ENCODE measurements around the gene PDE4D.

PDE4D gene

DNA sequence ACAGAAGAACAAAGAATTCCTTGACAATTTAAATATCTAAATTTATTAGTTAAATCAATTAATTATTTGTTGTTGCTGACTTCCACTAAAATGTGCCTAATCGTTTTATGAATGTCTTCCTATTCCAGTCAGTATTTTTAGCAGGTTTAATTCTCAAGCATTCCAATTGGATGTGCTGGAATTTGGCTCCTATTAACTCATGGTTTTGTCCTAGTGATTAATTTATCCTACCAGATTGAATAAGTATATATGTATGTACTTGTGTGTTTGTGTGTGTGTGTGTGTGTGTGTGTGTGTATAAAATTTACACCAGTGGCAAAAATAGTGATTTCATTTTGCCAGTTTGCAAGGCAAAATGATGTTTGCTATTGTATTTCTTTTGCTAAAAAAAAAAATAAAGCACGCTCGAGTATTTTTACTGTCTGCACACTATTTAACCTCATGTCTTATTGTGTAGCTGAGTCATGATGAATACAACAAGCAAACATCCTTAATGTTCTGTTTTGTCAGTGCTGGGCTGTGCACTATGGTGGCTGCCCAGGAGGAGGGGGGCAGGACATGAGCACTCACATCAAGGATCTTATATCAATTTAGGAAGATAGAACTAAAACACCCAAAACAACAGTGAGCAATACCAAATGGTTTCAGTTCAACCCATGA lies 375.5 kb downstream of the PDE4D start:
- Histone ChIP-seq H3K4me3 (ENCODE audit: extremely low read depth, insufficient read depth, low read length, poor library complexity, severe bottlenecking) (no peak overlapping the region), H3K36me3 (ENCODE audit: control insufficient read depth, insufficient read depth, low read length) (no peaks in the 10 kb centered on the region), H3K4me1 (ENCODE audit: control insufficient read depth, insufficient read depth, low read length, poor library complexity, severe bottlenecking) (no peaks in the 10 kb centered on the region), H3K9me3 (ENCODE audit: control insufficient read depth, low read length) (no peaks in the 10 kb centered on the region), H3K27ac (ENCODE audit: low read depth, low read length, severe bottlenecking) (no peak overlapping the region)
- WGBS, 2 experiments (ENCODE audit: insufficient coverage in 2 of 2), result no CpG with 5 or more reads among the region's 3 CpGs

DNA sequence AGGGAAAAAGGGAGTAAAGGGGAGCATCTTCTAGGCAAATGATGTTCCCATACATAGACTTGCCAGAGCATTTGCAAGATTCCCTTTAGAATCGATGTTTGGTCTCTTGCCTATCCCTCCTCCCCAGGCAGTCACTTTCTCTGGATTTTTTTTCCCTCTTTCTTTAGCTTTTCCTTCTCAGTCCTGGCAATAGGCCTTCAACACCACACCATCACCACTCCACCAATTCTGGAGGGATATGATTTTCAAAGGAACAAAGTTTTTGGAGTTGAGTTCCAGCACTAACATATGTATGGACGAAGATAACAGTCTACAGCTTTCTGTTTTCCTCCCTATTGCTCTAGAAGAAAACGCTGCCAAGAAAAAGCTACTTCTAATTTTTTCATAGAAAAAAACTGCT lies 377.4 kb downstream of the PDE4D start:
- no peak overlapping the region for H3K4me3 ChIP-seq (ENCODE audit: extremely low read depth, insufficient read depth, low read length, poor library complexity, severe bottlenecking)
- H3K9me3 ChIP-seq (ENCODE audit: control insufficient read depth, low read length), result no peaks in the 10 kb centered on the region
- no peak overlapping the region for H3K27ac ChIP-seq (ENCODE audit: low read depth, low read length, severe bottlenecking)
- no peaks in the 10 kb centered on the region for H3K36me3 ChIP-seq (ENCODE audit: control insufficient read depth, insufficient read depth, low read length)
- 92% methylated on average over 1 of the region's 3 CpGs; no CpG with 5 or more reads in 1 of the 2 experiments for WGBS, 2 experiments (ENCODE audit: insufficient coverage in 2 of 2)
- H3K4me1 ChIP-seq (ENCODE audit: control insufficient read depth, insufficient read depth, low read length, poor library complexity, severe bottlenecking), result no peaks in the 10 kb centered on the region

- no peak overlapping the region for H3K4me3 ChIP-seq (ENCODE audit: extremely low read depth, insufficient read depth, low read length, poor library complexity, severe bottlenecking)
- H3K9me3 ChIP-seq (ENCODE audit: control insufficient read depth, low read length), result no peaks in the 10 kb centered on the region
- H3K27ac ChIP-seq (ENCODE audit: low read depth, low read length, severe bottlenecking), result no peak overlapping the region
- H3K4me1 ChIP-seq (ENCODE audit: control insufficient read depth, insufficient read depth, low read length, poor library complexity, severe bottlenecking), result no peaks in the 10 kb centered on the region
- no CpG with 5 or more reads among the region's 1 CpG for WGBS, 2 experiments (ENCODE audit: insufficient coverage in 2 of 2)
- no peaks in the 10 kb centered on the region for H3K36me3 ChIP-seq (ENCODE audit: control insufficient read depth, insufficient read depth, low read length)
Measured at GRCh38 chr5:59506285-59506877, 387.1 kb downstream of the PDE4D start.

- H3K9me3 ChIP-seq (ENCODE audit: control insufficient read depth, low read length), result no peaks in the 10 kb centered on the region
- H3K4me1 ChIP-seq (ENCODE audit: control insufficient read depth, insufficient read depth, low read length, poor library complexity, severe bottlenecking), result no peaks in the 10 kb centered on the region
- H3K4me3 ChIP-seq (ENCODE audit: extremely low read depth, insufficient read depth, low read length, poor library complexity, severe bottlenecking), result no peak overlapping the region
- no peaks in the 10 kb centered on the region for H3K36me3 ChIP-seq (ENCODE audit: control insufficient read depth, insufficient read depth, low read length)
- no peak overlapping the region for H3K27ac ChIP-seq (ENCODE audit: low read depth, low read length, severe bottlenecking)
Measured at GRCh38 chr5:59504043-59504442, 389.5 kb downstream of the PDE4D start.

- Histone ChIP-seq H3K36me3 (ENCODE audit: control insufficient read depth, insufficient read depth, low read length) (no peaks in the 10 kb centered on the region), H3K4me3 (ENCODE audit: extremely low read depth, insufficient read depth, low read length, poor library complexity, severe bottlenecking) (no peak overlapping the region), H3K9me3 (ENCODE audit: control insufficient read depth, low read length) (no peaks in the 10 kb centered on the region), H3K4me1 (ENCODE audit: control insufficient read depth, insufficient read depth, low read length, poor library complexity, severe bottlenecking) (no peaks in the 10 kb centered on the region), H3K27ac (ENCODE audit: low read depth, low read length, severe bottlenecking) (no peak overlapping the region)
- WGBS, 2 experiments (ENCODE audit: insufficient coverage in 2 of 2), result no CpG with 5 or more reads among the region's 1 CpG
Measured at GRCh38 chr5:59503220-59503619, 390.3 kb downstream of the PDE4D start.

- H3K36me3 ChIP-seq (ENCODE audit: control insufficient read depth, insufficient read depth, low read length), result no peaks in the 10 kb centered on the region
- no peak overlapping the region for H3K27ac ChIP-seq (ENCODE audit: low read depth, low read length, severe bottlenecking)
- H3K4me1 ChIP-seq (ENCODE audit: control insufficient read depth, insufficient read depth, low read length, poor library complexity, severe bottlenecking), result no peaks in the 10 kb centered on the region
- no peaks in the 10 kb centered on the region for H3K9me3 ChIP-seq (ENCODE audit: control insufficient read depth, low read length)
- H3K4me3 ChIP-seq (ENCODE audit: extremely low read depth, insufficient read depth, low read length, poor library complexity, severe bottlenecking), result no peak overlapping the region
- 100% methylated on average over 1 of the region's 1 CpG; no CpG with 5 or more reads in 1 of the 2 experiments for WGBS, 2 experiments (ENCODE audit: insufficient coverage in 2 of 2)
Measured at GRCh38 chr5:59501316-59501715, 392.2 kb downstream of the PDE4D start.

- Histone ChIP-seq H3K4me3 (ENCODE audit: extremely low read depth, insufficient read depth, low read length, poor library complexity, severe bottlenecking) (no peak overlapping the region), H3K36me3 (ENCODE audit: control insufficient read depth, insufficient read depth, low read length) (no peaks in the 10 kb centered on the region)
- WGBS, 2 experiments (ENCODE audit: insufficient coverage in 2 of 2), result no CpG with 5 or more reads among the region's 1 CpG
Measured at GRCh38 chr5:59500014-59500413, 393.5 kb downstream of the PDE4D start.

GRCh38 chr5:59497207-59497606 lies 396.3 kb downstream of the PDE4D start:
- H3K4me3 ChIP-seq (ENCODE audit: extremely low read depth, insufficient read depth, low read length, poor library complexity, severe bottlenecking), result no peak overlapping the region
- no peaks in the 10 kb centered on the region for H3K36me3 ChIP-seq (ENCODE audit: control insufficient read depth, insufficient read depth, low read length)
- WGBS, 2 experiments (ENCODE audit: insufficient coverage in 2 of 2), result no CpG with 5 or more reads among the region's 1 CpG
- H3K4me1 ChIP-seq (ENCODE audit: control insufficient read depth, insufficient read depth, low read length, poor library complexity, severe bottlenecking), result no peaks in the 10 kb centered on the region
- H3K27ac ChIP-seq (ENCODE audit: low read depth, low read length, severe bottlenecking), result no peak overlapping the region
- no peaks in the 10 kb centered on the region for H3K9me3 ChIP-seq (ENCODE audit: control insufficient read depth, low read length)

More at GRCh38 chr5:59500014-59500413, 393.5 kb downstream of the PDE4D start:
- no peaks in the 10 kb centered on the region for H3K4me1 ChIP-seq (ENCODE audit: control insufficient read depth, insufficient read depth, low read length, poor library complexity, severe bottlenecking)
- no peaks in the 10 kb centered on the region for H3K9me3 ChIP-seq (ENCODE audit: control insufficient read depth, low read length)
- H3K27ac ChIP-seq (ENCODE audit: low read depth, low read length, severe bottlenecking), result no peak overlapping the region

DNA sequence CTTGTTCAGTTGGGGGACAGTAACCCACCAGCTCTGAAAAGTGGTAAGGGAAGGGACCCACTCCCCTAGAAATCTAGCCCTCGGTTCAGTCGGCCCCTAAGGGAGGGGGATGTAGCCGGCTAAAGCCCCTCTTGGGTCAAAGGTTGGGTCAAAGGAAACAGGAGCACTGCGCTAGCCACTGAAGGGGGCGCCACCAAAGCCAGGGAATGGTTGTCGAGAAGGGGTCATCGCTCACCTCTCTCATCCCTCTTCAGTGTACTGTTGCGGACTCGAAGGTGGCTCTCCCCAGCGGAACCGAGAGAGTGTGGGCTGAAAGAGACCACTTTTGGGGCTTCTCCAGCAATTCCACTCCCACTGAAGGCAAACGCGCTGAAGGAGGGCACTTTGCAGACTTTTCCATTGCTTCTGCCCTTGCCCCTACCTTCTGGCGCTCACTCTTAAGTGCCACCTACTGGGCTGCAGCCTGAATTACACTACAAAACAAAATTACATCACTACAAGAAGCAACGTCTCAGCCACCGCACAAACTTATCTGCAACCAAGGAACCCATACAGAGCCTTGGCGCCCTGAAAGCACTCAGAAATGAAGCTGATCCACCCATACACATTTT lies 396.9 kb downstream of the PDE4D start:
- no peaks in the 10 kb centered on the region for H3K36me3 ChIP-seq (ENCODE audit: control insufficient read depth, insufficient read depth, low read length)
- H3K4me1 ChIP-seq (ENCODE audit: control insufficient read depth, insufficient read depth, low read length, poor library complexity, severe bottlenecking), result no peaks in the 10 kb centered on the region
- no peak overlapping the region for H3K27ac ChIP-seq (ENCODE audit: low read depth, low read length, severe bottlenecking)
- H3K9me3 ChIP-seq (ENCODE audit: control insufficient read depth, low read length), result no peaks in the 10 kb centered on the region
- WGBS, 2 experiments (ENCODE audit: insufficient coverage in 2 of 2), result 87 to 90% methylated on average over 13 to 14 of the region's 17 CpGs
- H3K4me3 ChIP-seq (ENCODE audit: extremely low read depth, insufficient read depth, low read length, poor library complexity, severe bottlenecking), result no peak overlapping the region

DNA sequence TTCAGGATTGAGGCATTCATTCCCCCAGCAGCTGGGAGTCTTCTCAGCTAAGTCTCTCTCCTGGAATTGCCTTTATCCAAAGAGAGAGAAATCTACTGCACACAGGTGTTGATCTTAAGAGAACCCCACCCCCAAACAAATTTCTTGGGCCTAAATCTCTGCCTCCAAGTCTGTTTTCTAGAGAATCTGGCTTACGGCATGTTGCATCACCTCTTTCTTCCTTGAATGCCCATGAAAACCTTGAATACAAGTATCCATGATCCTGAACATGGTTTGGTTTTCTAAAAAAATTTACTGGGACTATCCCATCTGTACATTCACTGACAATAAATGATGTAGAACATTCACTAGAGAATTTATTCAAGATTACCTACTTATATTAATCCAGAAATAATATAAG lies 401.6 kb downstream of the PDE4D start:
- no CpG with 5 or more reads among the region's 1 CpG for WGBS, 2 experiments (ENCODE audit: insufficient coverage in 2 of 2)
- H3K27ac ChIP-seq (ENCODE audit: low read depth, low read length, severe bottlenecking), result no peak overlapping the region
- H3K4me3 ChIP-seq (ENCODE audit: extremely low read depth, insufficient read depth, low read length, poor library complexity, severe bottlenecking), result no peak overlapping the region
- H3K9me3 ChIP-seq (ENCODE audit: control insufficient read depth, low read length), result no peaks in the 10 kb centered on the region
- H3K4me1 ChIP-seq (ENCODE audit: control insufficient read depth, insufficient read depth, low read length, poor library complexity, severe bottlenecking), result peaks cover 7% of the 10 kb centered on the region
- no peaks in the 10 kb centered on the region for H3K36me3 ChIP-seq (ENCODE audit: control insufficient read depth, insufficient read depth, low read length)

GRCh38 chr5:59489551-59489950 lies 404.0 kb downstream of the PDE4D start:
- Histone ChIP-seq H3K36me3 (ENCODE audit: control insufficient read depth, insufficient read depth, low read length) (no peaks in the 10 kb centered on the region), H3K27ac (ENCODE audit: low read depth, low read length, severe bottlenecking) (no peak overlapping the region), H3K4me3 (ENCODE audit: extremely low read depth, insufficient read depth, low read length, poor library complexity, severe bottlenecking) (no peak overlapping the region), H3K4me1 (ENCODE audit: control insufficient read depth, insufficient read depth, low read length, poor library complexity, severe bottlenecking) (peaks cover 7% of the 10 kb centered on the region), H3K9me3 (ENCODE audit: control insufficient read depth, low read length) (no peaks in the 10 kb centered on the region)
- no CpG with 5 or more reads among the region's 1 CpG for WGBS, 2 experiments (ENCODE audit: insufficient coverage in 2 of 2)
